NCI-H748 (cell line): ENCODE results near the gene PAK2.
A peak's percentile ranks its signal among the peaks of the same experiment; 100 is the strongest.
"Not testable (repeated sequence)": the region's sequence is repeated elsewhere in the genome, so short reads cannot be mapped to it uniquely, and the experiment has no call there.

Experiments
- DNase-seq: peaks from one replicate; lab custom pipeline; 2025; ENCODE audit not compliant: unreplicated experiment; lab: John Stamatoyannopoulos, UW

Gene PAK2

GRCh38 chr3:196842567-196843434, 103.1 kb downstream of the PAK2 start:
- no peak for DNase-seq

GRCh38 chr3:196843435-196844110, 103.9 kb downstream of the PAK2 start:
- DNase-seq: no peak

- DNase-seq: not testable (repeated sequence)
Measured at GRCh38 chr3:196844235-196845219, 104.9 kb downstream of the PAK2 start.

GRCh38 chr3:196848375-196848774, 108.7 kb downstream of the PAK2 start:
- DNase-seq: not testable (repeated sequence)

GRCh38 chr3:196849180-196849741, 109.6 kb downstream of the PAK2 start:
- peak; percentile 31 for DNase-seq

- DNase-seq: not testable (repeated sequence)
Measured at GRCh38 chr3:196863000-196863399, 123.3 kb downstream of the PAK2 start.

- DNase-seq: peak; percentile 24
Measured at GRCh38 chr3:196867155-196867506, 127.5 kb downstream of the PAK2 start.

GRCh38 chr3:196867507-196868296, 128.0 kb downstream of the PAK2 start, which contains the start of gene SENP5:
Gene SENP5 (plus strand): TSS chr3:196867920. CDS start chr3:196885182, 17,262 bp downstream.
- peak; percentile 87 for DNase-seq

GRCh38 chr3:196868297-196868661, 128.6 kb downstream of the PAK2 start:
- DNase-seq: peak; percentile 32

- DNase-seq: no peak
Measured at GRCh38 chr3:196872316-196872715, 132.7 kb downstream of the PAK2 start.

- not testable (repeated sequence) for DNase-seq
Measured at GRCh38 chr3:196874511-196875094, 134.9 kb downstream of the PAK2 start.

- no peak for DNase-seq
Measured at GRCh38 chr3:196875258-196875657, 135.6 kb downstream of the PAK2 start.
